Endothelial cell of umbilical vein (primary cell): ENCODE data around the gene LSM7. TPM values are rescaled to one million over a fixed set of nuclear protein-coding genes. Genes with fewer than 3 reads are reported as not detected.

Experiments used
- BruUV-seq: library from RNA; stranded (reverse); fragments of 400-500 nt; replicated peaks from 2 replicates; lab custom pipeline; 2021; lab: Mats Ljungman, UMichigan
- CTCF ChIA-PET: fragments of 300-600, 350-600 bp; sonication (Branson Sonifier 250); formaldehyde crosslinking; loops from one replicate; lab custom pipeline; 2021; ENCODE audit warnings: antibody characterized with exemption, inconsistent platforms; lab: Charles Lee
- POLR2A ChIA-PET: fragments of 300-600, 350-600 bp; sonication (Branson Sonifier 250); formaldehyde crosslinking; loops from one replicate; lab custom pipeline; 2021; ENCODE audit warnings: antibody characterized with exemption, inconsistent platforms; lab: Charles Lee
- DNase-seq: peaks from one replicate; pipeline ENCODE4 v3.0.0-alpha.2; 2011; ENCODE audit warnings: low read depth, low spot score
- FAIRE-seq: peaks from 2 replicates; lab custom pipeline; 2011; peaks lifted over from hg19 to GRCh38; lab: Jason Lieb, UNC
- H2AFZ ChIP-seq: 2 replicates; pipeline ENCODE4 v1.6.0; 2012; ENCODE audit warnings: low read depth, low read length, control low read depth, inconsistent platforms
- H3K27ac ChIP-seq: 2 replicates; pipeline ENCODE4 v1.5.1; 2011; ENCODE audit warnings: low read depth, mild to moderate bottlenecking, control low read depth, low read length, moderate library complexity; ENCODE audit not compliant: insufficient read depth
- H3K27me3 ChIP-seq, 2 experiments: 2 replicates each; pipeline versions ENCODE4 v1.6.0 to v1.6.1; 2011; ENCODE audit warnings: low read length in 2 of 2, mixed read lengths in 1 of 2; ENCODE audit not compliant: control insufficient read depth in 2 of 2, insufficient read depth in 2 of 2
- H3K36me3 ChIP-seq, 2 experiments: 2 replicates in 1 of 2; 3 replicates in 1 of 2; pipeline ENCODE4 v1.5.1; 2011; ENCODE audit warnings: low read length in 2 of 2, mild to moderate bottlenecking in 1 of 2, moderate library complexity in 1 of 2; ENCODE audit not compliant: control insufficient read depth in 2 of 2, insufficient read depth in 2 of 2; ENCODE audit errors: extremely low read depth in 1 of 2
- H3K4me1 ChIP-seq: 3 replicates; pipeline ENCODE4 v1.5.1; 2011; ENCODE audit warnings: mild to moderate bottlenecking, low read length; ENCODE audit not compliant: control insufficient read depth, insufficient read depth; ENCODE audit errors: extremely low read depth
- H3K4me2 ChIP-seq: 2 replicates; pipeline ENCODE4 v1.6.1; 2011; ENCODE audit warnings: low read length, control low read depth, mixed read lengths; ENCODE audit not compliant: insufficient read depth
- H3K4me3 ChIP-seq, 3 experiments: fragments of 200-600 bp in 1 of 3; sonication (generic), shearing (Covaris generic) in 1 of 3; replicated peaks in 1 of 3; 2 replicates each; pipeline ENCODE4 v1.5.1; 2011 to 2016; ENCODE audit warnings: control low read depth in 3 of 3, low read length in 3 of 3, mild to moderate bottlenecking in 2 of 3, inconsistent platforms in 1 of 3, low read depth in 1 of 3, moderate library complexity in 1 of 3; ENCODE audit not compliant: insufficient read depth in 1 of 3
- H3K79me2 ChIP-seq: 2 replicates; pipeline ENCODE4 v1.6.0; 2012; ENCODE audit warnings: low read length, inconsistent platforms; ENCODE audit not compliant: control insufficient read depth, insufficient read depth
- H3K9ac ChIP-seq: replicated peaks from 2 replicates; pipeline ENCODE3; 2011; ENCODE audit warnings: low read length, control low read depth; ENCODE audit not compliant: insufficient read depth; ENCODE audit errors: extremely low read depth
- H3K9me1 ChIP-seq: replicated peaks from 3 replicates; pipeline ENCODE4 v1.6.0; 2011; ENCODE audit warnings: mild to moderate bottlenecking, low read length; ENCODE audit not compliant: control insufficient read depth, insufficient read depth; ENCODE audit errors: extremely low read depth
- H3K9me3 ChIP-seq: replicated peaks from 2 replicates; pipeline ENCODE4 v1.5.1; 2012; ENCODE audit warnings: low read length, inconsistent platforms; ENCODE audit not compliant: control insufficient read depth, insufficient read depth
- H4K20me1 ChIP-seq: replicated peaks from 2 replicates; pipeline ENCODE3; 2011; ENCODE audit warnings: mild to moderate bottlenecking, low read length; ENCODE audit not compliant: control insufficient read depth, insufficient read depth; ENCODE audit errors: extremely low read depth
- CTCF ChIP-seq, 2 donors: IDR thresholded peaks; 1 replicate in 1 of 2; 2 replicates in 1 of 2; pipeline ENCODE4 v1.5.1; 2011; ENCODE audit warnings: low read length in 2 of 2, mild to moderate bottlenecking in 2 of 2, moderate library complexity in 2 of 2, control low read depth in 1 of 2, inconsistent platforms in 1 of 2, low read depth in 1 of 2; ENCODE audit not compliant: insufficient read depth in 1 of 2; ENCODE audit errors: extremely low read depth in 1 of 2
- EZH2 ChIP-seq: IDR thresholded peaks from 2 replicates; pipeline ENCODE4 v1.6.1; 2012; ENCODE audit warnings: borderline replicate concordance, low read depth, mild to moderate bottlenecking, moderate library complexity, low read length, inconsistent platforms; ENCODE audit not compliant: severe bottlenecking
- FOS ChIP-seq: IDR thresholded peaks from 2 replicates; pipeline ENCODE4 v1.6.1; 2011; ENCODE audit warnings: mild to moderate bottlenecking, low read length, moderate library complexity, borderline replicate concordance; ENCODE audit not compliant: insufficient read depth
- GATA2 ChIP-seq: IDR thresholded peaks from 2 replicates; pipeline ENCODE4 v1.7.0; 2011; ENCODE audit warnings: low read depth, mild to moderate bottlenecking, moderate library complexity, mixed read lengths, low read length; ENCODE audit not compliant: insufficient read length, insufficient read depth
- JUN ChIP-seq: IDR thresholded peaks from 2 replicates; pipeline ENCODE4 v1.6.1; 2011; ENCODE audit warnings: borderline replicate concordance, low read depth; ENCODE audit not compliant: insufficient read length, insufficient read depth
- MYC ChIP-seq: IDR thresholded peaks from one replicate; pipeline ENCODE4 v1.6.1; 2011; ENCODE audit warnings: mild to moderate bottlenecking, low read depth, low read length
- POLR2A ChIP-seq: IDR thresholded peaks from 2 replicates; pipeline ENCODE4 v1.6.1; 2012; ENCODE audit warnings: low read depth, mild to moderate bottlenecking, control low read depth, low read length
- POLR2AphosphoS5 ChIP-seq: IDR thresholded peaks from 2 replicates; pipeline ENCODE4 v1.6.1; 2012; ENCODE audit warnings: low read depth, mild to moderate bottlenecking, control low read depth, low read length, moderate library complexity; ENCODE audit not compliant: insufficient read depth
- dilution Hi-C: fragments of 300-500 bp; cut with MboI; formaldehyde crosslinking; loops from one replicate; pipeline ENCODE4 v1.15.0; 2019; ENCODE audit warnings: low sequenced_read_pairs; ENCODE audit not compliant: extremely low pct_ligation_motif_present
- intact Hi-C: fragments of 100-400 bp; cut with micrococcal nuclease; formaldehyde crosslinking; loops from one replicate; pipeline ENCODE4 v1.10.0; 2022
- polyA plus RNA-seq, 4 experiments: library from polyadenylated mRNA; depleted of rRNA in 3 of 4; stranded (reverse) in 3 of 4; unstranded in 1 of 4; fragments of >200 nt; gene quantifications; 2 replicates each; pipeline versions ENCODE4 v1.2.1 to v1.2.3, GENCODE V29; 2011 to 2012; ENCODE audit warnings: missing spikeins in 1 of 4
- total RNA-seq: library from RNA; stranded (reverse); gene quantifications from 2 replicates; pipeline ENCODE4 v1.2.3, GENCODE V29; 2021
- TF ChIP-seq, protein P1 (sequence below): IDR thresholded peaks from 2 replicates; pipeline ENCODE4 v1.6.1; 2011; ENCODE audit not compliant: insufficient read depth, insufficient read length

Gene LSM7
- total and polyA plus RNA-seq, 2 donors (not counting 3 experiments of a cell fraction or from before 2014, with no cell fraction given) = 124 to 673 TPM

DNA sequence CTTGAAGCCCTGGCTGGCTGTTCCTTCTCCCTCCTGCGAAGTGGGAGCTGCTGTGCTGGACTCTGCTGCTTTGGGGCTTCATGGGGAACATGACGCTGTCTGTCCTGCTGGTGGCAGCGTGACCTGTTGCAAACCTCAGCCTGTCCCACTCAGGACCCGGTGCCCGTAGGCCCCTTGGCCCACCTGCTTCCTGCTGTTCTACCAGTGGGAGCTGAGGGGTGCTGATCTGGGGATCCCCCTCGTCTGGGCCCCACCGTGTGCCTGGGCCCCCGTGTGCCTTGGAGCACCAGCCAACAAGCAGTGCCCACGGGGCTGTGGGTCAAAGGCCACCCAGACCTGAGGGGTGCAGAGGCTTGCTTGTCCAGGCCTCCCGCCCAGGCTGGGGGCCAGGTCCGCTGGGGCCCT, 5.4 kb upstream of the LSM7 start:
- dilution Hi-C loops = no loop called here
- CTCF ChIA-PET = no interaction called here
- DNase-seq = no peak

GRCh38 chr19:2333027-2333806, 4.8 kb upstream of the LSM7 start:
- dilution Hi-C loops = no loop called here
- FAIRE-seq (no peak), DNase-seq (no peak)
- H3K27ac ChIP-seq = no peak overlapping the region
- no peaks in the 10 kb centered on the region for H4K20me1 ChIP-seq
- CTCF ChIA-PET = no interaction called here
- intact Hi-C loops = no loop called here
- no peak overlapping the region for H3K9ac ChIP-seq
- POLR2A ChIA-PET = no interaction called here
- TF ChIP-seq JUN (no peak), POLR2AphosphoS5 (no peak), EZH2 (no peak), MYC (no peak), FOS (no peak), CTCF (IDR thresholded peaks at IDR 0.05; ENCODE audit: extremely low read depth in 1 of 2, insufficient read depth in 1 of 2, low read depth in 1 of 2, low read length in 2 of 2) (no peak), GATA2 (no peak), POLR2A (no peak)
- TF ChIP-seq, protein P1, sequence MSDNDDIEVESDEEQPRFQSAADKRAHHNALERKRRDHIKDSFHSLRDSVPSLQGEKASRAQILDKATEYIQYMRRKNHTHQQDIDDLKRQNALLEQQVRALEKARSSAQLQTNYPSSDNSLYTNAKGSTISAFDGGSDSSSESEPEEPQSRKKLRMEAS = no peak
- no TSS peak for BruUV-seq
- peaks cover 30% of the 10 kb centered on the region for H3K79me2 ChIP-seq
- H3K4me3 ChIP-seq = no peak overlapping the region
- H3K36me3 ChIP-seq = no peaks in the 10 kb centered on the region
- H3K4me1 ChIP-seq = peaks cover 8% of the 10 kb centered on the region
- H3K9me1 ChIP-seq = no peaks in the 10 kb centered on the region
- no peaks in the 10 kb centered on the region for H3K9me3 ChIP-seq
- no peak overlapping the region for H2AFZ ChIP-seq
- no peaks in the 10 kb centered on the region for H3K27me3 ChIP-seq
- H3K4me2 ChIP-seq = no peak overlapping the region

More for the DNA sequence above, 5.4 kb upstream of the LSM7 start:
- peaks cover 8% of the 10 kb centered on the region for H3K4me1 ChIP-seq
- no peak for FAIRE-seq
- H3K9me3 ChIP-seq = no peaks in the 10 kb centered on the region
- no peaks in the 10 kb centered on the region for H3K36me3 ChIP-seq
- no peaks in the 10 kb centered on the region for H3K27me3 ChIP-seq
- H4K20me1 ChIP-seq = no peaks in the 10 kb centered on the region
- no peaks in the 10 kb centered on the region for H3K9me1 ChIP-seq
- no peak overlapping the region for H3K4me2 ChIP-seq
- no TSS peak for BruUV-seq
- POLR2A ChIA-PET = no interaction called here
- no peak for TF ChIP-seq FOS
- no peak for TF ChIP-seq EZH2
- TF ChIP-seq JUN = no peak
- TF ChIP-seq GATA2 = no peak
- TF ChIP-seq POLR2AphosphoS5 = no peak
- TF ChIP-seq POLR2A = no peak
- no peak overlapping the region for H2AFZ ChIP-seq
- H3K27ac ChIP-seq = no peak overlapping the region
- no peak overlapping the region for H3K9ac ChIP-seq
- H3K4me3 ChIP-seq = no peak overlapping the region
- intact Hi-C loops = no loop called here
- peaks cover 27% of the 10 kb centered on the region for H3K79me2 ChIP-seq
